ENCODE results near the gene PRR5. TPM values are rescaled to one million over a fixed set of nuclear protein-coding genes. Genes with fewer than 3 reads are reported as not detected.
"Not testable (repeated sequence)": the region's sequence is repeated elsewhere in the genome, so short reads cannot be mapped to it uniquely, and the experiment has no call there.

Gene PRR5
- polyA plus RNA-seq, 1 of the 3 experiments (the other 2 are of a cell fraction), result 1.3 TPM

- H3K4me2 ChIP-seq; H3K9ac ChIP-seq; DNase-seq; CTCF ChIA-PET; H3K4me3 ChIP-seq (ENCODE audit: low read depth in 2 of 2, low read length in 1 of 2); H3K79me2 ChIP-seq (ENCODE audit: insufficient read depth); H3K9me3 ChIP-seq; H2AFZ ChIP-seq (ENCODE audit: low read depth); H3K27me3 ChIP-seq (ENCODE audit: insufficient read depth); H3K27ac ChIP-seq (ENCODE audit: low read depth in 2 of 2, low read length in 1 of 2); H3K36me3 ChIP-seq (replicated peaks in 1 of 2; ENCODE audit: control insufficient read depth in 1 of 2, insufficient read depth in 2 of 2, low read length in 1 of 2); H3K9me2 ChIP-seq; H3F3A ChIP-seq (replicated peaks; ENCODE audit: insufficient read depth); H4K20me1 ChIP-seq (ENCODE audit: insufficient read depth); POLR2A ChIA-PET: not testable (repeated sequence)
- peaks cover 0 to 15% of the 10 kb centered on the region in 2 experiments; a peak in 1 of 4 replicates for H3K4me1 ChIP-seq (ENCODE audit: control insufficient read depth in 1 of 2, insufficient read depth in 2 of 2, low read depth in 1 of 2, low read length in 1 of 2)
- 69% methylated on average over 4 of the region's 4 CpGs for WGBS (ENCODE audit: low lambda C conversion rate)
These were observed 45.8 kb downstream of the PRR5 start for GRCh38 chr22:44747784-44748127.

- Histone ChIP-seq H3K9ac (no peak overlapping the region), H3K79me2 (ENCODE audit: insufficient read depth) (no peaks in the 10 kb centered on the region), H3K9me3 (no peaks in the 10 kb centered on the region), H4K20me1 (ENCODE audit: insufficient read depth) (no peaks in the 10 kb centered on the region), H3K4me3 (ENCODE audit: low read depth in 2 of 2, low read length in 1 of 2) (no peak overlapping the region), H3K4me2 (no peak overlapping the region), H3K27ac (ENCODE audit: low read depth in 2 of 2, low read length in 1 of 2) (no peak overlapping the region), H3K27me3 (ENCODE audit: insufficient read depth) (no peaks in the 10 kb centered on the region; the same call in 1 of the 2 replicates), H3K4me1 (ENCODE audit: control insufficient read depth in 1 of 2, insufficient read depth in 2 of 2, low read depth in 1 of 2, low read length in 1 of 2) (peaks cover 0 to 8% of the 10 kb centered on the region in 2 experiments; a peak in 1 of 4 replicates), H3K9me2 (no peaks in the 10 kb centered on the region), H3F3A (replicated peaks; ENCODE audit: insufficient read depth) (no peaks in the 10 kb centered on the region), H3K36me3 (replicated peaks in 1 of 2; ENCODE audit: control insufficient read depth in 1 of 2, insufficient read depth in 2 of 2, low read length in 1 of 2) (no peaks in the 10 kb centered on the region), H2AFZ (ENCODE audit: low read depth) (no peak overlapping the region)
- no peak for DNase-seq
- TF ChIP-seq RAD21 (IDR thresholded peaks at IDR 0.05; ENCODE audit: low read length) (no peak), SIN3A (IDR thresholded peaks at IDR 0.05; ENCODE audit: borderline replicate concordance, low read depth, low read length) (no peak)
- WGBS (ENCODE audit: low lambda C conversion rate), result 82% methylated on average over 7 of the region's 7 CpGs
- ChIA-PET CTCF (no interaction called here), POLR2A (no interaction called here)
These were observed 46.5 kb downstream of the PRR5 start for GRCh38 chr22:44748524-44748923.

- H3K4me2 ChIP-seq, result no peak overlapping the region
- no peak overlapping the region for H3K9ac ChIP-seq
- DNase-seq, result no peak
- no peaks in the 10 kb centered on the region for H3K9me2 ChIP-seq
- H2AFZ ChIP-seq (ENCODE audit: low read depth), result no peak overlapping the region
- H3K79me2 ChIP-seq (ENCODE audit: insufficient read depth), result no peaks in the 10 kb centered on the region
- ChIA-PET CTCF (interaction anchor here (1.0 to 3.2 kb wide), 3 partner anchors 14 to 66 kb away, joined by 3 to 11 read pairs (median 6); no protein-coding TSS in a partner anchor), POLR2A (no interaction called here)
- WGBS (ENCODE audit: low lambda C conversion rate), result 69% methylated on average over 1 of the region's 1 CpG
- H3K4me1 ChIP-seq (ENCODE audit: control insufficient read depth in 1 of 2, insufficient read depth in 2 of 2, low read depth in 1 of 2, low read length in 1 of 2), result peaks cover 0 to 2% of the 10 kb centered on the region in 2 experiments; a peak in 1 of 4 replicates
- H3K36me3 ChIP-seq (replicated peaks in 1 of 2; ENCODE audit: control insufficient read depth in 1 of 2, insufficient read depth in 2 of 2, low read length in 1 of 2), result no peaks in the 10 kb centered on the region
- TF ChIP-seq YY1 (IDR thresholded peaks at IDR 0.05; ENCODE audit: low read depth), result no peak
- no peak for TF ChIP-seq SMC3 (IDR thresholded peaks at IDR 0.05; ENCODE audit: low read depth, low read length)
- TF ChIP-seq FOXM1 (IDR thresholded peaks at IDR 0.05; ENCODE audit: low read depth), result no peak
- no peak for TF ChIP-seq TEAD4 (IDR thresholded peaks at IDR 0.05; ENCODE audit: borderline replicate concordance, insufficient read depth)
- TF ChIP-seq USF2 (IDR thresholded peaks at IDR 0.05; ENCODE audit: borderline replicate concordance, low read depth, low read length), result no peak
- TF ChIP-seq EZH2phosphoT487 (IDR thresholded peaks at IDR 0.05; ENCODE audit: borderline replicate concordance, low read depth), result no peak
- no peak for TF ChIP-seq MEF2A (IDR thresholded peaks at IDR 0.05; ENCODE audit: borderline replicate concordance, low read depth)
- TF ChIP-seq GABPA (IDR thresholded peaks at IDR 0.05; ENCODE audit: low read depth), result no peak
- TF ChIP-seq POLR2AphosphoS5 (IDR thresholded peaks at IDR 0.05; ENCODE audit: low read depth, low read length), result no peak
- no peak for TF ChIP-seq GATA2 (CRISPR knock-in tag; IDR thresholded peaks at IDR 0.05)
- no peak for TF ChIP-seq PBX3 (IDR thresholded peaks at IDR 0.05)
- no peak for TF ChIP-seq MAX (IDR thresholded peaks at IDR 0.05; ENCODE audit: low read depth)
- no peak for TF ChIP-seq FOSL2 (IDR thresholded peaks at IDR 0.05; ENCODE audit: borderline replicate concordance, low read depth)
- TF ChIP-seq RCOR1 (IDR thresholded peaks at IDR 0.05; ENCODE audit: low read length), result no peak
- TF ChIP-seq ELF1 (IDR thresholded peaks at IDR 0.05), result no peak
- no peak for TF ChIP-seq NRF1 (IDR thresholded peaks at IDR 0.05; ENCODE audit: low read depth, low read length)
- TF ChIP-seq IRF3 (IDR thresholded peaks at IDR 0.05; ENCODE audit: low read depth, low read length), result no peak
- no peak for TF ChIP-seq TAF1 (IDR thresholded peaks at IDR 0.05; ENCODE audit: borderline replicate concordance, low read depth, low read length)
- TF ChIP-seq USF1 (IDR thresholded peaks at IDR 0.05; ENCODE audit: borderline replicate concordance, low read depth), result no peak
- H3K27me3 ChIP-seq (ENCODE audit: insufficient read depth), result no peaks in the 10 kb centered on the region
- no peaks in the 10 kb centered on the region for H3F3A ChIP-seq (replicated peaks; ENCODE audit: insufficient read depth)
- H3K4me3 ChIP-seq (ENCODE audit: low read depth in 2 of 2, low read length in 1 of 2), result no peak overlapping the region
- no peaks in the 10 kb centered on the region for H3K9me3 ChIP-seq
- H3K27ac ChIP-seq (ENCODE audit: low read depth in 2 of 2, low read length in 1 of 2), result no peak overlapping the region
- H4K20me1 ChIP-seq (ENCODE audit: insufficient read depth), result no peaks in the 10 kb centered on the region
These were observed 48.5 kb downstream of the PRR5 start for GRCh38 chr22:44750481-44750880.
